NCI-H460 (cell line): ENCODE data around the gene NACC1. TPM values are rescaled to one million over a fixed set of nuclear protein-coding genes. Genes with fewer than 3 reads are reported as not detected.

ENCODE experiments used
- DNase-seq: peaks from one replicate; pipeline ENCODE4 v3.0.0-alpha.2; 2016; ENCODE audit warnings: low read depth; ENCODE audit errors: extremely low read depth
- total RNA-seq: library from RNA; depleted of rRNA; stranded (reverse); fragments of >200 nt; shearing (Covaris generic); gene quantifications from 2 replicates; pipeline ENCODE4 v1.2.3, GENCODE V29; 2014; rRNA removed

The NACC1 gene
- total RNA-seq, 1 experiment from 2014 or later = 35.3 TPM

GRCh38 chr19:13187419-13187818, 69.4 kb downstream of the NACC1 start:
- no peak for DNase-seq

DNA sequence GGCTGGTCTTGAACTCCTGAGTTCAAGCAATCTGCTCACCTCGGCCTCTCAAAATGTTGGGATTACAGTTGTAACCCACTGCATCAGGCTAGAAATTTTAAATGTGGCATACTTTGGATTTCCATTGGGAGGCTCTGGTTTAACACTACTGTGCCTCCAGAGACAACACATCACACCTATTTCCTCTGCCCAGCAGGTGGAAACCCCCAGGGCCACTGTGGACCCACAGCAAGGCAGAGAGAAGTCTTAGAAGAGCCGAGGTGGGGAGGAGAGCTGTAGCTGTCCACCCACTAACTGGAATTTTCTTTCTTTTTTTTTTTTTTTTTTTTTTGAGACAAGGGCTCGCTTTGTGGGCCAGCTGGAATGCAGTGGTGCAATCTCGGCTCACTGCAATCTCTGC, 71.5 kb downstream of the NACC1 start:
- DNase-seq = no peak

Other genes with a start within 250 kb of the NACC1 start
- gene DNASE2, start 236.8 kb upstream of the NACC1 start, total RNA-seq = 24.5 and 26.8 TPM in 2 replicates
- gene KLF1, start 231.1 kb upstream of the NACC1 start, total RNA-seq = 0.52 and 1.3 TPM in 2 replicates
- 5.5 and 5.8 TPM in 2 replicates for gene GCDH, start 227.1 kb upstream of the NACC1 start, total RNA-seq
- 0.37 TPM in 1 of 2 replicates, not detected in the other for gene SYCE2, start 199.0 kb upstream of the NACC1 start, total RNA-seq
- 45.7 and 46.9 TPM in 2 replicates for gene FARSA, start 184.6 kb upstream of the NACC1 start, total RNA-seq
- 378 and 410 TPM in 2 replicates for gene CALR, start 179.7 kb upstream of the NACC1 start, total RNA-seq
- gene RAD23A, start 172.4 kb upstream of the NACC1 start, total RNA-seq = 165 and 189 TPM in 2 replicates
- gene GADD45GIP1, start 161.0 kb upstream of the NACC1 start, total RNA-seq = 24.7 and 27.4 TPM in 2 replicates
- not detected in 2 replicates for gene DAND5, start 148.7 kb upstream of the NACC1 start, total RNA-seq
- gene NFIX, start 122.8 kb upstream of the NACC1 start, total RNA-seq = 5.2 and 8.2 TPM in 2 replicates
- gene LYL1, start 15.4 kb upstream of the NACC1 start, total RNA-seq = 1.4 and 2.7 TPM in 2 replicates
- gene TRMT1, start 1.5 kb upstream of the NACC1 start, total RNA-seq = 36.2 and 42.8 TPM in 2 replicates
- 49.9 and 58.8 TPM in 2 replicates for gene STX10, start 32.1 kb downstream of the NACC1 start, total RNA-seq
- gene IER2, start 32.1 kb downstream of the NACC1 start, total RNA-seq = 35.3 and 43.7 TPM in 2 replicates